IMR-90 (cell line): ENCODE measurements around the gene GPA33. TPM values are rescaled to one million over a fixed set of nuclear protein-coding genes. Genes with fewer than 3 reads are reported as not detected.

Source experiments
- ATAC-seq: fragments of 200-7000 bp; cut with Tn5 transposase; 2 replicates; pipeline ENCODE4 v1.9.1; 2020; ENCODE audit warnings: low read depth, mild to moderate bottlenecking, moderate library complexity
- BruUV-seq: library from RNA; stranded (reverse); fragments of 400-500 nt; replicated peaks from 2 replicates; lab custom pipeline; 2021; lab: Mats Ljungman, UMichigan
- CTCF ChIA-PET: fragments of 300-600 bp; formaldehyde crosslinking; extraction: SDS; loops from one replicate; lab custom pipeline; 2021; ENCODE audit warnings: antibody characterized with exemption; lab: Yijun Ruan, JAX
- POLR2A ChIA-PET: fragments of 300-600 bp; sonication (Branson Sonifier 250); formaldehyde crosslinking; loops from one replicate; lab custom pipeline; 2022; ENCODE audit warnings: antibody characterized with exemption; ENCODE audit not compliant: unreplicated experiment; lab: Charles Lee
- DNase-seq: peaks from one replicate; pipeline ENCODE4 v3.0.0; 2013
- H2AFZ ChIP-seq: replicated peaks from 2 replicates; pipeline ENCODE3; 2013; ENCODE audit warnings: low read length, mild to moderate bottlenecking; ENCODE audit not compliant: poor library complexity
- H2AK5ac ChIP-seq: 2 replicates; pipeline ENCODE4 v1.6.1; 2013; ENCODE audit warnings: low read depth, low read length, inconsistent platforms
- H2AK9ac ChIP-seq: replicated peaks from 2 replicates; pipeline ENCODE3; 2013; ENCODE audit warnings: mild to moderate bottlenecking, low read depth, low read length, moderate library complexity; ENCODE audit not compliant: poor library complexity
- H2BK120ac ChIP-seq: 2 replicates; pipeline ENCODE4 v1.6.1; 2013; ENCODE audit warnings: low read depth, low read length, inconsistent platforms
- H2BK15ac ChIP-seq: 3 replicates; pipeline ENCODE4 v1.6.1; 2013; ENCODE audit warnings: low read depth, low read length, inconsistent platforms
- H2BK20ac ChIP-seq: 2 replicates; pipeline ENCODE4 v1.6.1; 2013; ENCODE audit warnings: low read depth, mild to moderate bottlenecking, inconsistent platforms, low read length, moderate library complexity
- H2BK5ac ChIP-seq: 2 replicates; pipeline ENCODE4 v1.6.1; 2013; ENCODE audit warnings: mild to moderate bottlenecking, low read depth, low read length, inconsistent platforms; ENCODE audit not compliant: poor library complexity, severe bottlenecking
- H3K14ac ChIP-seq: replicated peaks from 2 replicates; pipeline ENCODE4 v1.6.1; 2013; ENCODE audit warnings: low read depth, low read length, inconsistent platforms
- H3K18ac ChIP-seq: 2 replicates; pipeline ENCODE4 v1.6.1; 2013; ENCODE audit warnings: low read depth, low read length, control low read depth
- H3K23ac ChIP-seq: 2 replicates; pipeline ENCODE4 v1.6.1; 2013; ENCODE audit warnings: low read depth, low read length, inconsistent platforms
- H3K27ac ChIP-seq: 2 replicates; pipeline ENCODE4 v1.5.1; 2013; ENCODE audit warnings: mild to moderate bottlenecking, control low read depth, low read length; ENCODE audit not compliant: insufficient read depth
- H3K27me3 ChIP-seq: 2 replicates; pipeline ENCODE4 v1.6.1; 2013; ENCODE audit warnings: low read length; ENCODE audit not compliant: control insufficient read depth, insufficient read depth
- H3K36me3 ChIP-seq: 2 replicates; pipeline ENCODE4 v1.6.1; 2013; ENCODE audit warnings: low read length, mixed read lengths; ENCODE audit not compliant: control insufficient read depth, insufficient read depth
- H3K4ac ChIP-seq: 2 replicates; pipeline ENCODE4 v1.6.1; 2013; ENCODE audit warnings: low read depth, low read length, inconsistent platforms
- H3K4me1 ChIP-seq: 2 replicates; pipeline ENCODE4 v1.6.1; 2013; ENCODE audit warnings: low read length, mixed read lengths; ENCODE audit not compliant: control insufficient read depth, insufficient read depth
- H3K4me2 ChIP-seq: 2 replicates; pipeline ENCODE4 v1.6.1; 2013; ENCODE audit warnings: low read depth, mild to moderate bottlenecking, control low read depth, low read length, moderate library complexity
- H3K4me3 ChIP-seq: 2 replicates; pipeline ENCODE4 v1.5.1; 2013; ENCODE audit warnings: low read depth, mild to moderate bottlenecking, control low read depth, low read length, moderate library complexity; ENCODE audit not compliant: insufficient read depth
- H3K56ac ChIP-seq: 2 replicates; pipeline ENCODE4 v1.6.1; 2013; ENCODE audit warnings: low read length, inconsistent platforms; ENCODE audit not compliant: insufficient read depth; ENCODE audit errors: extremely low read depth
- H3K79me1 ChIP-seq, 2 experiments: 2 replicates each; pipeline ENCODE4 v1.6.1; 2013; ENCODE audit warnings: low read length in 2 of 2, inconsistent platforms in 1 of 2, low read depth in 1 of 2
- H3K9ac ChIP-seq: 2 replicates; pipeline ENCODE4 v1.6.1; 2013; ENCODE audit warnings: low read depth, low read length, control low read depth
- H3K9me1 ChIP-seq: 2 replicates; pipeline ENCODE4 v1.6.1; 2013; ENCODE audit warnings: low read length, inconsistent platforms; ENCODE audit not compliant: insufficient read depth
- H3K9me3 ChIP-seq: 2 replicates; pipeline ENCODE4 v1.6.1; 2013; ENCODE audit warnings: low read length; ENCODE audit not compliant: control insufficient read depth, insufficient read depth
- H4K20me1 ChIP-seq: 2 replicates; pipeline ENCODE4 v1.6.1; 2013; ENCODE audit warnings: low read length, inconsistent platforms; ENCODE audit not compliant: insufficient read depth
- H4K5ac ChIP-seq: 2 replicates; pipeline ENCODE4 v1.6.1; 2013; ENCODE audit warnings: mild to moderate bottlenecking, low read depth, low read length, control low read depth
- H4K8ac ChIP-seq, 2 experiments: 2 replicates each; pipeline ENCODE4 v1.6.1; 2013; ENCODE audit warnings: low read depth in 2 of 2, low read length in 2 of 2, control low read depth in 1 of 2, inconsistent platforms in 1 of 2
- H4K91ac ChIP-seq: 2 replicates; pipeline ENCODE4 v1.6.1; 2013; ENCODE audit warnings: low read depth, low read length, inconsistent platforms; ENCODE audit not compliant: insufficient read depth
- CEBPB ChIP-seq: IDR thresholded peaks from 2 replicates; pipeline ENCODE4 v1.6.1; 2012; ENCODE audit warnings: low read depth, low read length, improper control_type of control experiment
- CHD1 ChIP-seq: IDR thresholded peaks from 2 replicates; pipeline ENCODE4 v1.6.1; 2012; ENCODE audit warnings: low read depth, low read length, improper control_type of control experiment
- FOS ChIP-seq: fragments of 150-350 bp; IDR thresholded peaks from 2 replicates; pipeline ENCODE4 v1.6.1; 2016; ENCODE audit warnings: low read depth, low read length
- MAFK ChIP-seq: IDR thresholded peaks from 2 replicates; pipeline ENCODE4 v1.6.1; 2012; ENCODE audit warnings: low read depth, low read length, improper control_type of control experiment
- MXI1 ChIP-seq: IDR thresholded peaks from 2 replicates; pipeline ENCODE4 v1.6.1; 2012; ENCODE audit warnings: low read depth, mild to moderate bottlenecking, low read length, moderate library complexity, borderline replicate concordance
- NFE2L2 ChIP-seq: fragments of 150-350 bp; IDR thresholded peaks from 2 replicates; pipeline ENCODE4 v1.6.1; 2016; ENCODE audit warnings: low read depth, mild to moderate bottlenecking, low read length
- RFX5 ChIP-seq: IDR thresholded peaks from 2 replicates; pipeline ENCODE4 v1.8.0; 2012; ENCODE audit warnings: low read depth, mild to moderate bottlenecking, low read length, moderate library complexity
- SMC3 ChIP-seq: fragments of 150-350 bp; IDR thresholded peaks from 2 replicates; pipeline ENCODE4 v1.6.1; 2016; ENCODE audit warnings: low read depth, mild to moderate bottlenecking, antibody characterized with exemption, low read length, moderate library complexity
- dilution Hi-C: fragments of 300-500 bp; cut with HindIII; formaldehyde crosslinking; loops from one replicate; pipeline ENCODE4 v1.14.3; 2018; ENCODE audit warnings: low sequenced_read_pairs; ENCODE audit not compliant: unreplicated experiment
- in situ Hi-C: fragments of 300-500 bp; cut with MboI; formaldehyde crosslinking; loops from 3 replicates; pipeline ENCODE4 v1.14.3; 2019; ENCODE audit warnings: low sequenced_read_pairs, inconsistent platforms, mixed read lengths
- intact Hi-C: fragments of 100-400 bp; cut with micrococcal nuclease; formaldehyde crosslinking; loops from 2 replicates; pipeline ENCODE4 v1.10.0; 2022
- polyA plus RNA-seq, 3 experiments: library from polyadenylated mRNA; depleted of rRNA; stranded (reverse); fragments of >200 nt; gene quantifications; 2 replicates each; pipeline ENCODE4 v1.2.3, GENCODE V29; 2012; ENCODE audit warnings: low replicate concordance in 1 of 3
- total RNA-seq: library from RNA; depleted of rRNA; stranded (reverse); fragments of >200 nt; gene quantifications from 2 replicates; pipeline ENCODE4 v1.2.3, GENCODE V29; 2012
- TF ChIP-seq, protein P1 (sequence below): fragments of 150-350 bp; IDR thresholded peaks from 2 replicates; pipeline ENCODE4 v1.6.1; 2016; ENCODE audit warnings: low read depth, mild to moderate bottlenecking, low read length, moderate library complexity, borderline replicate concordance
- TF ChIP-seq, protein P2 (sequence below): fragments of 150-350 bp; IDR thresholded peaks from 2 replicates; pipeline ENCODE4 v1.6.1; 2017; ENCODE audit warnings: mild to moderate bottlenecking, antibody characterized with exemption, low read length, low read depth

Gene GPA33
- total and polyA plus RNA-seq, 2 of the 4 experiments (the other 2 are of a cell fraction): not detected

DNA sequence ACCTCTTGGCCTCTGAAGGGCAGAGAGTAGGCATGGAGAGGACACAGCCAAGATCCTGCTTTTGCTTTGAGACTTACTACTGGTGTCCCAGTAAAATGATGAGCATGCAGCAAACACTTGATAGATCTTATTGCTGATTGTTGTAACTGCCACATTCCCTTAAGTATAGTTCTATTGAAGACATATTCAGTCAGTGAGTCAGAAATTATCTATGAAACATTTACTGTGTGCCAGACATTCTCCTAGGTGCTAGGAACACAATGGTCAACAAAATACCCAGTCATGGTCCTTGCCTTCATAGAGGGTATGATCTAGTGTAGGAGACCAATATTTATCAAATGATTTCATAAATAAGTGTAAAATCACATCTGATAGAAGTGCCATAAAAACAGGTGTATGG lies 17.3 kb upstream of the GPA33 start:
- Histone ChIP-seq H3K4ac (no peak overlapping the region), H3K79me1 (no peaks in the 10 kb centered on the region), H3K4me2 (no peak overlapping the region), H3K36me3 (no peaks in the 10 kb centered on the region), H4K20me1 (no peaks in the 10 kb centered on the region), H3K18ac (no peak overlapping the region), H4K5ac (no peak overlapping the region), H3K23ac (no peak overlapping the region), H3K27me3 (peaks cover 3% of the 10 kb centered on the region; the same call in 1 of the 2 replicates), H3K9ac (no peak overlapping the region), H3K9me1 (no peaks in the 10 kb centered on the region), H4K8ac (no peak overlapping the region), H2BK120ac (no peak overlapping the region), H2BK20ac (no peak overlapping the region), H2BK15ac (no peak overlapping the region), H3K56ac (no peak overlapping the region), H3K27ac (no peak overlapping the region), H3K4me3 (no peak overlapping the region), H3K9me3 (no peaks in the 10 kb centered on the region), H2AK5ac (no peak overlapping the region), H4K91ac (no peak overlapping the region), H2AK9ac (no peak overlapping the region), H3K14ac (no peak overlapping the region), H2BK5ac (no peak overlapping the region), H2AFZ (no peak overlapping the region), H3K4me1 (no peaks in the 10 kb centered on the region)
- POLR2A ChIA-PET: no interaction called here
- CTCF ChIA-PET: interaction anchor here (0.6 to 0.9 kb wide), 2 partner anchors 10 to 34 kb away, joined by 3 read pairs; no protein-coding TSS in a partner anchor
- dilution Hi-C loops: no loop called here
- intact Hi-C loops: no loop called here
- DNase-seq (no peak), ATAC-seq (no peak)
- in situ Hi-C loops: no loop called here
- no TSS peak for BruUV-seq
- TF ChIP-seq, protein P1, sequence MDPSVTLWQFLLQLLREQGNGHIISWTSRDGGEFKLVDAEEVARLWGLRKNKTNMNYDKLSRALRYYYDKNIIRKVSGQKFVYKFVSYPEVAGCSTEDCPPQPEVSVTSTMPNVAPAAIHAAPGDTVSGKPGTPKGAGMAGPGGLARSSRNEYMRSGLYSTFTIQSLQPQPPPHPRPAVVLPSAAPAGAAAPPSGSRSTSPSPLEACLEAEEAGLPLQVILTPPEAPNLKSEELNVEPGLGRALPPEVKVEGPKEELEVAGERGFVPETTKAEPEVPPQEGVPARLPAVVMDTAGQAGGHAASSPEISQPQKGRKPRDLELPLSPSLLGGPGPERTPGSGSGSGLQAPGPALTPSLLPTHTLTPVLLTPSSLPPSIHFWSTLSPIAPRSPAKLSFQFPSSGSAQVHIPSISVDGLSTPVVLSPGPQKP: no peak
- no peak for TF ChIP-seq SMC3
- no peak for TF ChIP-seq CEBPB
- TF ChIP-seq CHD1: no peak
- TF ChIP-seq MAFK: no peak
- TF ChIP-seq, protein P2, sequence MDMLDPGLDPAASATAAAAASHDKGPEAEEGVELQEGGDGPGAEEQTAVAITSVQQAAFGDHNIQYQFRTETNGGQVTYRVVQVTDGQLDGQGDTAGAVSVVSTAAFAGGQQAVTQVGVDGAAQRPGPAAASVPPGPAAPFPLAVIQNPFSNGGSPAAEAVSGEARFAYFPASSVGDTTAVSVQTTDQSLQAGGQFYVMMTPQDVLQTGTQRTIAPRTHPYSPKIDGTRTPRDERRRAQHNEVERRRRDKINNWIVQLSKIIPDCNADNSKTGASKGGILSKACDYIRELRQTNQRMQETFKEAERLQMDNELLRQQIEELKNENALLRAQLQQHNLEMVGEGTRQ: no peak
- TF ChIP-seq MXI1: no peak
- TF ChIP-seq FOS: no peak
- TF ChIP-seq NFE2L2: no peak
- no peak for TF ChIP-seq RFX5
